ENCODE results near the gene IL1RL1. TPM values are rescaled to one million over a fixed set of nuclear protein-coding genes. Genes with fewer than 3 reads are reported as not detected.

Gene IL1RL1
- total and polyA plus RNA-seq, 2 experiments from 2014 or later: 6.0 to 13.1 TPM

- no peaks in the 10 kb centered on the region for H4K20me1 ChIP-seq (ENCODE audit: insufficient read depth, poor library complexity, severe bottlenecking)
- TF ChIP-seq EZH2 (IDR thresholded peaks at IDR 0.05; ENCODE audit: borderline replicate concordance) (no peak), EZH2phosphoT487 (IDR thresholded peaks at IDR 0.05; ENCODE audit: low read depth, severe bottlenecking, unreplicated experiment) (no peak), CTCF (IDR thresholded peaks at IDR 0.05; ENCODE audit: poor library complexity) (no peak)
- H3K9me2 ChIP-seq (replicated peaks; ENCODE audit: insufficient read depth): no peaks in the 10 kb centered on the region
- DNase-seq (ENCODE audit: low spot score): no peak
- H3K9me3 ChIP-seq (ENCODE audit: low read depth): peaks cover 5% of the 10 kb centered on the region
- no peak overlapping the region for H3K4me2 ChIP-seq
- 87% methylated on average over 6 of the region's 6 CpGs for WGBS (ENCODE audit: low lambda C conversion rate, missing lambda C conversion rate)
- H2AFZ ChIP-seq: no peak overlapping the region
- no peak overlapping the region for H3K27ac ChIP-seq
- no peaks in the 10 kb centered on the region for H3K27me3 ChIP-seq
- H3K4me3 ChIP-seq: no peak overlapping the region
- H3K79me2 ChIP-seq: no peaks in the 10 kb centered on the region
- no peaks in the 10 kb centered on the region for H3K36me3 ChIP-seq (replicated peaks; ENCODE audit: insufficient read depth, low read depth)
- H3K4me1 ChIP-seq (ENCODE audit: insufficient read depth): no peaks in the 10 kb centered on the region
These were observed 56.1 kb downstream of the IL1RL1 start for GRCh38 chr2:102367331-102367971.

- Histone ChIP-seq H3K9me3 (ENCODE audit: low read depth) (peaks cover 5% of the 10 kb centered on the region), H3K79me2 (no peaks in the 10 kb centered on the region), H3K4me3 (no peak overlapping the region), H3K4me2 (no peak overlapping the region), H3K36me3 (replicated peaks; ENCODE audit: insufficient read depth, low read depth) (no peaks in the 10 kb centered on the region), H2AFZ (no peak overlapping the region), H3K9me2 (replicated peaks; ENCODE audit: insufficient read depth) (no peaks in the 10 kb centered on the region), H3K27ac (no peak overlapping the region), H3K27me3 (no peaks in the 10 kb centered on the region), H4K20me1 (ENCODE audit: insufficient read depth, poor library complexity, severe bottlenecking) (no peaks in the 10 kb centered on the region), H3K4me1 (ENCODE audit: insufficient read depth) (no peaks in the 10 kb centered on the region)
- 84% methylated on average over 5 of the region's 5 CpGs for WGBS (ENCODE audit: low lambda C conversion rate, missing lambda C conversion rate)
- no peak for DNase-seq (ENCODE audit: low spot score)
- no peak for TF ChIP-seq EZH2 (IDR thresholded peaks at IDR 0.05; ENCODE audit: borderline replicate concordance)
- TF ChIP-seq EZH2phosphoT487 (IDR thresholded peaks at IDR 0.05; ENCODE audit: low read depth, severe bottlenecking, unreplicated experiment): no peak
- no peak for TF ChIP-seq CTCF (IDR thresholded peaks at IDR 0.05; ENCODE audit: poor library complexity)
These were observed 57.2 kb downstream of the IL1RL1 start for GRCh38 chr2:102368461-102369109.

- H3K27ac ChIP-seq: no peak overlapping the region
- H3K4me2 ChIP-seq: no peak overlapping the region
- H3K4me1 ChIP-seq (ENCODE audit: insufficient read depth): no peaks in the 10 kb centered on the region
- no peaks in the 10 kb centered on the region for H4K20me1 ChIP-seq (ENCODE audit: insufficient read depth, poor library complexity, severe bottlenecking)
- H3K4me3 ChIP-seq: no peak overlapping the region
- no peaks in the 10 kb centered on the region for H3K36me3 ChIP-seq (replicated peaks; ENCODE audit: insufficient read depth, low read depth)
- DNase-seq (ENCODE audit: low spot score): no peak
- no peaks in the 10 kb centered on the region for H3K9me2 ChIP-seq (replicated peaks; ENCODE audit: insufficient read depth)
- no peaks in the 10 kb centered on the region for H3K27me3 ChIP-seq
- no peak for TF ChIP-seq EZH2phosphoT487 (IDR thresholded peaks at IDR 0.05; ENCODE audit: low read depth, severe bottlenecking, unreplicated experiment)
- TF ChIP-seq EZH2 (IDR thresholded peaks at IDR 0.05; ENCODE audit: borderline replicate concordance): no peak
- TF ChIP-seq CTCF (IDR thresholded peaks at IDR 0.05; ENCODE audit: poor library complexity): no peak
- 84% methylated on average over 1 of the region's 1 CpG for WGBS (ENCODE audit: low lambda C conversion rate, missing lambda C conversion rate)
- H2AFZ ChIP-seq: no peak overlapping the region
- peaks cover 5% of the 10 kb centered on the region for H3K9me3 ChIP-seq (ENCODE audit: low read depth)
- H3K79me2 ChIP-seq: no peaks in the 10 kb centered on the region
These were observed 58.5 kb downstream of the IL1RL1 start for GRCh38 chr2:102369866-102370265.
